SU-DHL-6 (cell line): ENCODE data around the gene PTGER3.

Experiments
- H2AFZ ChIP-seq: fragments of 200-600 bp; sonication (generic); 2 replicates; pipeline ENCODE4 v1.6.1; 2014; ENCODE audit warnings: low read depth, mild to moderate bottlenecking, moderate library complexity, mixed read lengths, antibody characterized with exemption, low read length; ENCODE audit not compliant: severe bottlenecking
- H3F3A ChIP-seq: fragments of 200-600 bp; shearing (Covaris generic); 2 replicates; pipeline ENCODE4 v1.6.0; 2016; ENCODE audit warnings: antibody characterized with exemption, mild to moderate bottlenecking; ENCODE audit not compliant: insufficient read depth
- H3K27ac ChIP-seq: fragments of 200-600 bp; sonication (generic); 2 replicates; pipeline ENCODE4 v1.5.1; 2016; ENCODE audit warnings: low read depth, mild to moderate bottlenecking, low read length, moderate library complexity, mixed read lengths
- H3K27me3 ChIP-seq: fragments of 200-600 bp; sonication (generic), shearing (Covaris generic); 2 replicates; pipeline ENCODE4 v1.6.0; 2014; ENCODE audit warnings: mild to moderate bottlenecking, low read length
- H3K36me3 ChIP-seq: fragments of 200-600 bp; sonication (generic); 2 replicates; pipeline ENCODE4 v1.6.1; 2014; ENCODE audit warnings: mild to moderate bottlenecking, low read length, mixed read lengths
- H3K4me2 ChIP-seq: fragments of 300-600, 200-600 bp; shearing (Covaris generic), sonication (generic); 2 replicates; pipeline ENCODE4 v1.6.0; 2014; ENCODE audit warnings: low read length, low read depth, mild to moderate bottlenecking; ENCODE audit not compliant: poor library complexity, severe bottlenecking
- H3K4me3 ChIP-seq: fragments of 200-600 bp; sonication (generic); 2 replicates; pipeline ENCODE4 v1.5.1; 2014; ENCODE audit warnings: antibody characterized with exemption, low read length, mild to moderate bottlenecking, mixed read lengths; ENCODE audit not compliant: insufficient read depth, poor library complexity, severe bottlenecking
- H3K79me2 ChIP-seq: fragments of 200-600 bp; sonication (generic); 2 replicates; pipeline ENCODE4 v1.6.1; 2014; ENCODE audit warnings: mild to moderate bottlenecking, low read length, moderate library complexity; ENCODE audit not compliant: insufficient read depth
- H3K9ac ChIP-seq: fragments of 200-600 bp; sonication (generic); 2 replicates; pipeline ENCODE4 v1.7.0; 2014; ENCODE audit warnings: mild to moderate bottlenecking, low read length
- H3K9me2 ChIP-seq: fragments of 200-600 bp; sonication (generic); replicated peaks from 2 replicates; pipeline ENCODE4 v1.6.1; 2014; ENCODE audit warnings: low read length; ENCODE audit not compliant: insufficient read depth
- H3K9me3 ChIP-seq: fragments of 200-600 bp; sonication (generic); 2 replicates; pipeline ENCODE4 v1.6.1; 2014; ENCODE audit warnings: low read length, mixed read lengths; ENCODE audit not compliant: insufficient read depth
- H4K20me1 ChIP-seq: fragments of 200-600 bp; sonication (generic); 2 replicates; pipeline ENCODE4 v1.6.1; 2014; ENCODE audit warnings: low read depth, mild to moderate bottlenecking, antibody characterized with exemption, low read length, moderate library complexity, mixed read lengths
- CTCF ChIP-seq: fragments of 200-600 bp; sonication (generic); IDR thresholded peaks from one replicate; pipeline ENCODE4 v1.5.1; 2017; ENCODE audit warnings: antibody characterized with exemption, mild to moderate bottlenecking, low read length, moderate library complexity; ENCODE audit not compliant: insufficient read depth, poor library complexity, severe bottlenecking
- EZH2phosphoT487 ChIP-seq: fragments of 200-600 bp; sonication (generic), shearing (Covaris generic); conservative IDR thresholded peaks from 2 replicates; pipeline ENCODE4 v1.6.1; 2018; ENCODE audit warnings: mild to moderate bottlenecking, antibody characterized with exemption, low read length, moderate library complexity, mixed read lengths

The PTGER3 gene

GRCh38 chr1:71054791-71055190, 7.2 kb upstream of the PTGER3 start:
- H3K9me2 ChIP-seq, result no peaks in the 10 kb centered on the region
- no peak overlapping the region for H3K27ac ChIP-seq
- peaks cover 33% of the 10 kb centered on the region; the same call in 1 of the 2 replicates for H3F3A ChIP-seq
- no peak overlapping the region for H3K4me2 ChIP-seq
- no peak overlapping the region for H2AFZ ChIP-seq
- H3K36me3 ChIP-seq, result peaks cover 11% of the 10 kb centered on the region; the same call in 1 of the 2 replicates
- H3K4me3 ChIP-seq, result no peak overlapping the region
- peaks cover 11% of the 10 kb centered on the region; the same call in 1 of the 2 replicates for H4K20me1 ChIP-seq
- no peaks in the 10 kb centered on the region for H3K79me2 ChIP-seq
- TF ChIP-seq EZH2phosphoT487 (no peak), CTCF (no peak)
- H3K27me3 ChIP-seq, result no peaks in the 10 kb centered on the region
- H3K9me3 ChIP-seq, result no peaks in the 10 kb centered on the region
- H3K9ac ChIP-seq, result no peak overlapping the region

- H4K20me1 ChIP-seq, result peaks cover 11% of the 10 kb centered on the region; the same call in 1 of the 2 replicates
- no peak overlapping the region for H3K4me3 ChIP-seq
- H2AFZ ChIP-seq, result no peak overlapping the region
- no peaks in the 10 kb centered on the region for H3K9me2 ChIP-seq
- no peak overlapping the region for H3K4me2 ChIP-seq
- TF ChIP-seq EZH2phosphoT487, result no peak
- TF ChIP-seq CTCF, result no peak
- peaks cover 33% of the 10 kb centered on the region; the same call in 1 of the 2 replicates for H3F3A ChIP-seq
- no peaks in the 10 kb centered on the region for H3K79me2 ChIP-seq
- no peaks in the 10 kb centered on the region for H3K27me3 ChIP-seq
- H3K9ac ChIP-seq, result no peak overlapping the region
- H3K36me3 ChIP-seq, result peaks cover 10% of the 10 kb centered on the region; the same call in 1 of the 2 replicates
- H3K9me3 ChIP-seq, result no peaks in the 10 kb centered on the region
- H3K27ac ChIP-seq, result no peak overlapping the region
These were observed 6.7 kb upstream of the PTGER3 start for GRCh38 chr1:71054281-71054731.

DNA sequence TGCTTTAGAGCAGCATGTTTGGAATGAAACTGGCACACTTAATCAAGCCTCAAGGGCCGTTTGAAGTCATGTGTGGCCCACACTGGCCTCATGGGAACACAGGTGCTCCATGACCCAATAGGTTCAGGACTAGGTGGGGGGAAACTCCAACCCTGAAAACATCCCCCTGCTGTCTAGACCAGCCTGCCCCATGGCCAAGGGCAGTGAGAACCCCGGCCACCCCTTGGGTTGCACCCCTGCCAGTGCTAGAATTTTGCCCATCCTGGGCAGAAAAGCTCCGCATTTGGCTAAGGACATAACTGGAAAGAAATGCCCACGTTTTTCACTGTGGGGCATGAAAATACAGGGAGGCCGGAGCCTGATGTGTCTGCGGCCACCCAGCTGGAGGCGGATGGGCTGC, 6.1 kb upstream of the PTGER3 start:
- Histone ChIP-seq H3K9me2 (no peaks in the 10 kb centered on the region), H3K4me3 (no peak overlapping the region), H3K79me2 (no peaks in the 10 kb centered on the region), H2AFZ (no peak overlapping the region), H3K4me2 (no peak overlapping the region), H3K36me3 (peaks cover 6% of the 10 kb centered on the region; the same call in 1 of the 2 replicates), H4K20me1 (peaks cover 11% of the 10 kb centered on the region; the same call in 1 of the 2 replicates), H3K9me3 (no peaks in the 10 kb centered on the region), H3K27me3 (no peaks in the 10 kb centered on the region), H3F3A (peaks cover 33% of the 10 kb centered on the region; the same call in 1 of the 2 replicates), H3K27ac (no peak overlapping the region), H3K9ac (no peak overlapping the region)
- TF ChIP-seq CTCF, result no peak
- TF ChIP-seq EZH2phosphoT487, result no peak
